Measurements from ENCODE around the gene ZNF747.

Gene ZNF747

GRCh38 chr16:30558789-30559377 lies 24.2 kb upstream of the ZNF747 start:
- ChIA-PET CTCF (interaction anchor here (0.8 to 2.6 kb wide), 8 partner anchors 8 to 129 kb away, joined by 3 to 27 read pairs (median 6); partner anchors contain the start of genes DCTPP1, ZNF688 and ZNF747), POLR2A (interaction anchor here (0.7 to 2.4 kb wide), 6 partner anchors 13 to 371 kb away, joined by 3 to 23 read pairs (median 3); partner anchors contain the start of genes CD2BP2, ZNF688, ZNF689 and ZNF747)
- H3K4me3 ChIP-seq (ENCODE audit: low read depth, low read length): peak overlapping the region; percentile 40
- TF ChIP-seq CTCF (IDR thresholded peaks at IDR 0.05; ENCODE audit: insufficient read depth, low read length, missing control alignments): no peak
- DNase-seq (ENCODE audit: low read depth, low spot score): no peak

- CTCF ChIA-PET: interaction anchor here (0.8 to 2.6 kb wide), 9 partner anchors 9 to 128 kb away, joined by 3 to 27 read pairs (median 4); partner anchors contain the start of genes DCTPP1, ZNF688 and ZNF747
- peak; percentile 71 for DNase-seq (ENCODE audit: low read depth, low spot score)
- no peak for TF ChIP-seq CTCF (IDR thresholded peaks at IDR 0.05; ENCODE audit: insufficient read depth, low read length, missing control alignments)
- POLR2A ChIA-PET: interaction anchor here (0.6 to 2.4 kb wide), 7 partner anchors 13 to 370 kb away, joined by 3 to 23 read pairs (median 3); partner anchors contain the start of genes CD2BP2, DCTPP1, ZNF688 and ZNF689
- peak within 1 kb of the TSS; percentile 76 for H3K4me3 ChIP-seq (ENCODE audit: low read depth, low read length)
Measured at GRCh38 chr16:30557957-30558788, 23.5 kb upstream of the ZNF747 start, which contains the start of gene ZNF764. Gene ZNF764 (minus strand): TSS chr16:30558374. CDS start chr16:30558182, 192 bp downstream.

- DNase-seq (ENCODE audit: low read depth, low spot score): no peak
- CTCF ChIA-PET: interaction anchor here (1.2 to 2.6 kb wide), 5 partner anchors 13 to 108 kb away, joined by 3 to 27 read pairs (median 8); partner anchors contain the start of genes ZNF688 and ZNF747
- peak; percentile 2 for TF ChIP-seq CTCF (IDR thresholded peaks at IDR 0.05; ENCODE audit: insufficient read depth, low read length, missing control alignments)
- peak overlapping the region; percentile 76 for H3K4me3 ChIP-seq (ENCODE audit: low read depth, low read length)
- POLR2A ChIA-PET: interaction anchor here (0.6 to 2.4 kb wide), 3 partner anchors 14 to 128 kb away, joined by 3 to 23 read pairs (median 3); partner anchors contain the start of genes DCTPP1 and ZNF688
Measured at GRCh38 chr16:30557707-30557956, 23.0 kb upstream of the ZNF747 start.

GRCh38 chr16:30556125-30556473 lies 21.4 kb upstream of the ZNF747 start:
- TF ChIP-seq CTCF (IDR thresholded peaks at IDR 0.05; ENCODE audit: insufficient read depth, low read length, missing control alignments): no peak
- no peak overlapping the region for H3K4me3 ChIP-seq (ENCODE audit: low read depth, low read length)
- no peak for DNase-seq (ENCODE audit: low read depth, low spot score)
- POLR2A ChIA-PET: no interaction called here
- CTCF ChIA-PET: interaction anchor here (0.9 to 2.6 kb wide), 3 partner anchors 14 to 21 kb away, joined by 3 to 27 read pairs (median 8); partner anchors contain the start of gene ZNF747

GRCh38 chr16:30555315-30556124 lies 20.9 kb upstream of the ZNF747 start:
- CTCF ChIA-PET: interaction anchor here (1.3 to 1.9 kb wide), 2 partner anchors 20 to 73 kb away, joined by 4 to 8 read pairs; no protein-coding TSS in a partner anchor
- no peak for TF ChIP-seq CTCF (IDR thresholded peaks at IDR 0.05; ENCODE audit: insufficient read depth, low read length, missing control alignments)
- H3K4me3 ChIP-seq (ENCODE audit: low read depth, low read length): no peak overlapping the region
- no peak for DNase-seq (ENCODE audit: low read depth, low spot score)
- POLR2A ChIA-PET: no interaction called here
